Activated CD8-positive, alpha-beta memory T cell treated with anti-CD3 and anti-CD28 coated beads, Interleukin-2, amount 50 U/mL, for 1 hour (primary cell): ENCODE measurements around the gene GALNT2.

Experiments used
- DNase-seq: peaks from one replicate; pipeline ENCODE4 v3.0.0-alpha.2; 2020; ENCODE audit errors: extremely low read depth

The GALNT2 gene

DNA sequence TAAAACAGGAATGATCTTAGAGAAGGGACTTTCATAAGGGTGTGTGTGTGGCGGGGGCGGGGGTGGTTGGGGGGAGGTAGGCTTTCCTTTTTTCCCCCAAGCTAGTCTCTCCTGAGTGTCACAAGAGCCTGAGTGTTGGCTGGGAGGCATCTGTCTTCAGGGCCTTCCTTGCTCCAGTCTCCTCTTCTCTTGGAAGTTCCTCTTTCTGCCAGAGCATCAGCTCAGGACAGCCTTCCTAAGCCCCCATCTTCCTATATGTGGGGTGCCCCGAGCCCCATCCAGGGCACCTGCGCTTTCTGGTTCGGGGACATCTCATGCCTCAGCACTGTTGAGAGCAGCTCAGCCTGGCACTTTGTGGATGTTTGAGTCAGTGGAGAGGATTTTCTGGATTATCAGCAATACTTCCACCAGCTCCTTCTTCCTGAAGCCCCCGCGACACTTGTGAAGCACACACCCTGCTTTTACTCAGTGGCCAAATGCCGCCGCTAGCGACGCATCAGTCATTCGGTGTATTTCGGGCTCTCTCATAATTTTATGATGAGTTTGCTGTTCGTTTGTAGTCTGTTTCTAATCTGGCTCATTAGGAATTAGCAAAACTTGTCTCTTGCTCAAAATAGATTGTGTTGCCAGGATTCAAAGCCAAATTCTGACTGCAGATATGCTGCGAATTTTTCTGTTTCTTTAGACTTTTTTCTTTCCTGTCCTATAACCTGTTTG, 61.7 kb downstream of the GALNT2 start:
- no peak for DNase-seq

DNA sequence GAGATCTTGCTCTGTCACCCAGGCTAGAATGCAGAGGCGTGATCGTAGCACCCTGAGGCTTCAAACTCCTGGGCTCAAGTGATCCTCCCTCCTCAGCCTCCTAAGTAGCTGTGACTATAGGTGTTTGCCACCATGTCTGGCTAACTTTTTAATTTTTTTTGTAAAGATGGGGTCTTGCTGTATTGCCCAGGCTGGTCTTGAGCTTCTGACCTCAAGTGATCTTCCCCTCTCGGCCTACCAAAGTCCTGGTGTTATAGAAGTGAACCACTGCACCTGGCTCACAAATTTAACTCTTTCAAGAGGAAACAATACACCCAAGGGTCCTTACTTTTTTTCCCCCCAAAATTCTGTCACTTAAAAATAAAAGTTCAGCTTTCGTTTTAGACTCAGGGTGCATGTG, 62.3 kb downstream of the GALNT2 start:
- DNase-seq = no peak

DNA sequence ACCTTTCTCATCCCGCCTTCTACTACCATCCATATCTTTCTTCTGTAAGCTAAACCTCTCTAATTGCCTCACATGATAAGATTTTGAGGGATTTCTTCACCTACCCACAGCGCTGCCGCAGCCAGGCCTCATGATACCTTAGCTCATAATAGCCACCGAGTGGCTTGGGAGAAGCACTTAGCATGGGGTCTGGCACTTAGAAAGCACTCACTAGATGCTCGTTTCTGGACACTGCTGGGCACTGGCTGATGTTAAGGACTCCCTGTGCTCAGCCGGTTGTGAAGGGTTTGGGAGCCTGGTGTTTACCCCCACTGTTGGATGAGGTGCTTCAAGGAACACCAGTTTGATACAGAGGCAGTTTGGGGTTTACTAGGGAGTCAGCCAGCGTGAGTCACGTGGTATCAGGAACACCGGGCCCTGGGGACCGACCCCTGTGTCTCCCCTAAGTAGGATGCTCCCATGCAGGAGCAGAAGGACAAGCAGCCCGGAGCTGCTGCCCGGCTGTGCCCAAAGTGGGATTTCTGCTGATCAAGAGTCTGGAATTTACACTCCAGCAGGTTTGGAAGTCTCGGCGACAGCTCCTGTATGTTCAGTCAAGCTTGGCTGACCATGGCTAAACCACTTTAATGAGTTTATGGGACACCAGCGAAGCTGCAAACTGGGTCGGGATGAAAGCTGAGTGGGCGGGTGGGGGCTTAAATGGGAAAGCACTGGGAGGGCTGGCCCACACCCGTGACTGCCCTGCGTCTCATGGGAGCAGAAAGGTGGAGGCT, 63.3 kb downstream of the GALNT2 start:
- DNase-seq = no peak

DNA sequence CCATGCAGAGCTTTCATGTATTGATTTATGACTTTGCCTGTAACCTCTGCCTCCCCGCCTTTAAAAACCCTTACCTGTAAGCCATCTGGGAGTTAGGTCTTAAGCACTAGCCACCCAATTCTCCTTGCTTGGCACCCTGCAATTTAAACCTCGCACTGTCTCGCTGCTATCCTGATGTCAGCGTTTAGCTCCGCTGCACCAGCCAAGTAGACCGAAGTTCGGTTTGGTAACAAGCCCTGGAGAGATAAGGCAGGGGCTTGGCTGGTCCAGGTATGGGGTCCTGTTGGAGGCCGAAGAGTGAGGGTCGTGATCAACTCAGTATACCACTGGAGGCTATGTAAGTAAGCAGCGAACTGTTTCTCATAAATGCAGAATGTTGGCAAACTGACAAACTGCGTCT, 64.4 kb downstream of the GALNT2 start:
- DNase-seq = no peak

GRCh38 chr1:230132758-230133157, 65.7 kb downstream of the GALNT2 start:
- no peak for DNase-seq

DNA sequence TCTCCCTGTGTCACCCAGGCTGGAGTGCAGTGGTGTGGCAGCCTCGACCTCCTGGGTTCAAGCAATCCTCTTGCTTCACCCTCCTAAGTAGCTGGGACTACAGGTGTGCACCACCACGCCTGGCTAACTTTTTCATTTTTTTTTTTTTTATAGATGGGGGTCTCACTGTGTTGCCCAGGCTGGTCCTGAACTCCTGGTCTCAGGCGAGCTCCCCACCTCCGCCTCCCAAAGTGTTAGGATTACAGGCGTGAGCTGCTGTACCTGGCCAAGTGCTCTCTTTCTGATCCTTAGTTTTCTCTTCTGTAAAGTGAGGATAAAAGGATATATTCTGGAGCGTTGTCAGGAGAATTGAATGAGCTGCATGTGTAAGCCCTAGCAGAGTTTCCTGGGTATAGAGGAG, 68.7 kb downstream of the GALNT2 start:
- no peak for DNase-seq

DNA sequence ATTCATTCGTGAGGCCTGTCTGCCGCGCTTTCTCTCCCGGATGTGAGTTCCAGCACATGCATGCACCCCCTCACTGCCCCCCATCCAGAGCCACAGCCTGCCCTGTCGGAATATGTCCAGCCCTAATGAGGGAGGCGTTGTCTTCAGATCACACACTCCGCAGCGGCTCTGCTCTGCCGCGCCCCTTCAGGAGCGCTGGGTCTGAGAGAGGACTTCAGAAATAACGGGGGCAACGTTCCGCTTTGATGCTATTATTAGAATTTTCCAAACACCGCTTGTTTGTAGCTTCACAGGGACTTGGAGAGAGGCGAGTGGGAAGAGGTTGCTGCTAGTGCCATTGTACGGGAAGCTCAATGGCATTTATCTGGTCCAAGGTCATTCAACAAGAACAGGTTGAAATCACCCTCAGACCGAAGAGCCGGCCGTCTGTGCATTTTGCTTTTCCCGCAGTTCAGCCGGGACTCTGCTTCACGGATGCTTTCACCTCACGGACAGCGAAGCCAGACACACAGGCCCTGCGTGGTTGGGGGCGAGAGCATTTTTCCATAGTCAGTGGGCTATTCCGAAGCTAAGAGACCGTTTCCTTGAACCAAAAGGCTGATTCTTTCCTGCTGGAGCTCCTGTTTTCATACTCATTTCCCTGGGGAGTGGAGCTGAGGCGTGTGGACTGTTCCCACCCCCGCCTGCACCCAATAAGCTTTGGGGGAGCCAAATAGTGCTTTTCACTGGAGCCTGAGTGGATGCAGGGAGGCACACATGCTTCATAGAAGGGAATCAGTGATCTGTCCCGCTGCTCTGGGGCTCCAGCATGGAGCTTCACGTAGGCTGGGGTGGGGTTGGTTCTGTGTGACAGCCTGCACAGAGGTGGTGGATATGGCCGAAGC, 69.7 kb downstream of the GALNT2 start:
- DNase-seq = no peak

- no peak for DNase-seq
Observed at GRCh38 chr1:230137337-230137815, 70.3 kb downstream of the GALNT2 start.

DNA sequence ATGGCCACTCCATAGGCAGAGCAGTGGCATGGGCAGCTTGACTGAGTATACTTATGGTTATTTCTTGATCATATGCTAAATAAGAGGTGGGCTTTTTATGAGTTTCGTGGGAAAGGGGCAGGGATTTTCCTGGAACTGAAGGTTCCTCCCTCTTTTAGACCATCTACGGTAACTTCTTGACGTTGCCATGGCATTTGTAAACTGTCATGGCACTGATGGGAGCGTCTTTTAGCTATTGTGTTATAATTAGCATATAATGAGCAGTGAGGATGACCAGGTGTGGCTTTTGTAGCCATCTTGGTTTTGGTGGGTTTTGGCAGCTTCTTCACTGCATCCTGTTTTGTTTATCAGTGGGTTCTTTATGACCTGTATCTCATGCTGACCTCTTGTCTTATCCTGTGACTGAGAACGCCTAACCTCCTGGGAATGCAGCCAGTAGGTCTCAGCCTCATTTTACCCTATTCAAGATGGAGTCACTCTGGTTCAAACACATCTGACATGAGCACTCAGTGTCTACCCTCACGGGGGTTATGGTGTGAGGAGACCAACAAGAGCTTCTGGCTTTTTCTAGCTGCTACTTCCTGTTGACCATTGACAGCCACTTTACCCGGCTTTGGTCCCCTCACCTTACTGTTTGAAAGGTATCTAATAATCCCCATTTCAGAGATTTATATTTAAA, 71.7 kb downstream of the GALNT2 start:
- DNase-seq = no peak

- DNase-seq = no peak
Observed at GRCh38 chr1:230139315-230139714, 72.3 kb downstream of the GALNT2 start.

- DNase-seq = no peak
Observed at GRCh38 chr1:230139741-230140140, 72.7 kb downstream of the GALNT2 start.

DNA sequence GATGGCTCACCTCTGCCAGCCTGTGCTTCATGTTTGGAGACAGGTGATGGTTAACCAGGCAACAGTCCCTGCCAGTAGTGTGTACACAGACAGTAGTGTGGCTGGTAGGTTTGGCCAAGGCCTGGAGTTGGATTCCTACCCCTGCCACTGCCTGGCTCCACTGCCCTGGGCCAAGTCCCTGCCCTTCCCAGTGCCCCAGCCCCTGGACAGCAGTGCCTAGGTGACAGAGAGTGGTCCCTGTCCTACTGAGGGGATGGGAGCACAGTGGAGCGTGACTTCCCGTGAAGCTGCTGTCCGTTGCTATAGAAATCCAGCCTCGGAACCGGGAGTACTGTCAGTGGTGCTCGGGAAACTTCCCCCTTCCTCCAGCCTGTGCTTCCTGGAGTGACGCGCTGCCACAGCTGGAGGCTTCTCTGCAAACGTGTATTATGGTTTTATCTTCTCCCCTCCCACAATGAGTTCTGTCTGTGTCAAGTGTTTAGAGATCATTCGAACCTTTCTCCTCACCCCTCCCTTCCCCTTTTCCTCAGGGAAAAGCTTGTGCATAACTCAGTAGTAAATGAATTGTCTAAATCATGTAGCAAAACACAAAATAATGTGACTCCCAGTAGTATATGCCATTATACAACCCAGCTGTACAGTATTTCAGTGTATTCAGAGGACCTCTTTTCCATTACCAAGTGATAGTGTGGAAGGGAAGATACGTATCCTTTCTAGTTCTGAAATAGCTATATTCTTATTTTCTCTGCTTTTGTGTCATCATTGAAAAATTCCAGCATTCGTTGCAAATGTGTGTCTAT, 73.4 kb downstream of the GALNT2 start:
- DNase-seq = no peak

GRCh38 chr1:230141021-230141648, 74.1 kb downstream of the GALNT2 start:
- no peak for DNase-seq

GRCh38 chr1:230141797-230142607, 75.0 kb downstream of the GALNT2 start:
- DNase-seq = no peak

DNA sequence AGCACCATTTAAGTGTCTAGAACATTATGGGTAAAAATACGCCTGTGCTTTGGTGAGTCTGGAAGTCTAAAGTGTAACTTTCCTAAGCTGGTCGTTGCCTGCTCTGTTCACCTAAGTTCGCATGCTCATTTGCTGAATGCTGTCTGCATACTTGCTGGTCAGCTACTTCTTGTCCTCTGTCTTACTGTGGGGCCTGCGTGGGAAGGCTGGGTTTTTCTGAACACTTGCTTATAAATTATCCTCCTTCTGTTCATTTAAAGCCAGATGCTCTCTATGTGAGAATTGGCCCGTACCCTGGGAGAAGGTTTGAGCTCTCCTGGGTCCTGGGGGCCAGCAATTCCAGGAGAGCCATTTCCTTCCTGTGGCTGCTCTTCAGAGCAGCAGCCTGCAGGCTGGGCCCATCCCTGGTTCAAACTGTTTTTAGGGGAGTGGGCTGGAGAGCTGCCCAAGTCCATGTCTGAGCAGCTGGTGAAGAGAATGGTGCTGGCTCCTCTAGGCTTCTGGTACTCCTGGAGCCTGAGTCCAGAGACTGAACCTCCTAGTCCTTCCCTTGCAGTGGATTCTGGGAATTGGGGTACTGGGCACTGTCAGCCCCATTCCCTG, 75.7 kb downstream of the GALNT2 start:
- DNase-seq = no peak

DNA sequence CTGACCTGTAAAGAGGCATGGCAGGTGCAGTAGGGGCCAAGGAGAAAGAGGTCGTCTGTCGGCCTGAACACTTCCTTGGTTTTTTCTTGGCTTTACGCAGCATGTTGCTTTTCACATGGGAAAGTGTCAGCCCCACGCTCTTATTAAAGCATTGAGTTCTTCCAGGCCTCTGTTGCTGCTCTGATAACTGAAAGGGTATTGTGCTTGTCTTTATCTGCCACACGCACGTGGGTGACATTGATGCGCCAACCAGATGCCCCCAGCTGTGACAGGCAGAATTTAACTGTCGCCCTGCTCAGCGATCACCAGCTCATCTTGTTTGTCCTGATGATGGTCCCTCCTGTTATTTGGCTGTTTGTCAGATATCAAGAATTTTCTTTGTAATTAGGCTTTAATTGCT, 76.5 kb downstream of the GALNT2 start:
- no peak for DNase-seq

DNA sequence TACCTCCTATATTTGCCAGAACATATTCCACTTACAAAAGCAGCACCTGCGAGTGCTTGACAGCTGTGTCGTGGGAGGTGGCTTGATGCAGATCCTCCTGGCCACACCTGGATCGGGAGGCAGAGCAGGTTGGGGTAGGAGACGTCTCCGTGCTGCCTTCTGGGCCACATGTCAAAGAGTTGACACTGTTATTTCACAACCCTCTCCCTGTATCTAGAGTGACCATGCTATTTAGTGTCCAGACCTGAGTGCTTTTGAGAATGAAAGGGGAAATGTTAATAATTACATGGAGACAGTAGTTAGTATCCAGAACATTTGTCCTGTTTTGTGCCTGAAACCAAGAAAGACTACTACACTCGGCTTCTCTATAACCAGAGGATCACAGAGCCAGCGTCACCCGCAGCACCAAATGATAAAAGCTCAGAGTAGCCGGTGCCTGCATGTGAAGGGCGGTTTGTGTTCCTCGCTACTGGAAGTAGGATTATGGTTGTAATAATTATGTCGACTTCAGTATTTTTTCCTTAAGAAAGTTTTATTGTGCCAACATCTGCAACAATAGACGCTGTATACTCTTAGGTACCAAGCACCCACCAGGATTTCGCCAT, 77.1 kb downstream of the GALNT2 start:
- DNase-seq = no peak

DNA sequence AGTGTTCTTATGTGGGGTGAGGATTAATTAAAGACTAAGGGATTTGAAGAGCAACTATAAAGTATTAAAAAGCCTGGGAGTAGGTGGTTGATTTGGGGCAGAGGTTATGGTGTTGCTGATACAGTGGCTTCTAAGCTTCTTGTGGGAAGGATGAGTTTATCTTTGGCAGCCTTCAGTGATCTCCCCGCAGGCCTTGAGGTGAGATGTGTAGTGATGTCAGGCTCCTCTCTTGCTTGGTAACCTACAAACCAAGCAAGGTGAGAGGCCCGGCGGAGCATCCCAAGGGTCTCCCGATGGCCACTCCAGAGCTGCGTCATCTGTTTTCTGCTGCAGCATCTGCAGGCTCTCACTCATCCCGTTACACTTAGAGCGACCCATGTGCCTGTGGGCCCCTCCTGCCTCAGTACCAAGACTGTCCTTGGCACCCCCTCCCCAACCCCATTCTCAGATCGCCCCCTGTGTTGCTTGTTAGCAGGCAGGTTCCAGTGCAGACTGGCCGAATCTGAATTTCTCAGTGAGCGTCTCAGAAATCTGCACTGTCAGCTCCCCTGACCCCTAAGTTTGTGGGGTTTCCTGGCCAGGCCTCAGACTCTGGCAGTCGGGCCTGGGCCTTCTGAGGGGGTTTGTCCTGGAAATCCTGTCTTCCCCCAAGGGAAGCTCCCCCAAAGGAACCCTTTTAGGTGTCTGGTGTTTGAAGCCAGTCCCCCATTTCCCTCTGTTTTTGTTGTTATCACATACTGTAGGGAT, 77.9 kb downstream of the GALNT2 start:
- DNase-seq = no peak
